ENCODE results near the gene MYL9. TPM values are rescaled to one million over a fixed set of nuclear protein-coding genes. Genes with fewer than 3 reads are reported as not detected.
"Not testable (repeated sequence)": the region's sequence is repeated elsewhere in the genome, so short reads cannot be mapped to it uniquely, and the experiment has no call there.

MYL9 gene
- polyA plus RNA-seq, 2 of the 4 experiments (the other 2 are of a cell fraction), result 2.2 to 29.5 TPM

DNA sequence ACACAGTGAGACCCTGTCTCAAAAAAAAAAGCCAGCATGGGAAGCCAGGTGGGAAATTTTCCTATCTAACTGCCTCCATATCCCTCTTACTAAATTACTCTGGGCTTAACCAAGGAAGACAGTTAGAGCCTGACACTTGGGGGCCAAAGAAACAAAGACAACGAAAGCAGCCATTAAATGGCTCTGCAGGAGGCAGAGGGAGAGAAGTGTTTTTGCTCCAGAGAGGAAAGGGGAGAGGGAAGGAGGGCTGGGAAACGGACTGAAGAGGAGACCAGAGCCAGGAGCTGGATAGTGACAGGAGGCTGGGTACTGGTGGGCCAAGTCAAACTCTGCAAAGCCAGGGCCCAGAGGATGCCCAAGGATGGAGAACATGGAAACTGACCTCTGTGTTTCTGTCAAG, 21.4 kb downstream of the MYL9 start (continued):
- TF ChIP-seq RAD21 (conservative IDR thresholded peaks at IDR 0.05 in 1 of 2, IDR thresholded peaks at IDR 0.05 in 1 of 2), result no peak

DNA sequence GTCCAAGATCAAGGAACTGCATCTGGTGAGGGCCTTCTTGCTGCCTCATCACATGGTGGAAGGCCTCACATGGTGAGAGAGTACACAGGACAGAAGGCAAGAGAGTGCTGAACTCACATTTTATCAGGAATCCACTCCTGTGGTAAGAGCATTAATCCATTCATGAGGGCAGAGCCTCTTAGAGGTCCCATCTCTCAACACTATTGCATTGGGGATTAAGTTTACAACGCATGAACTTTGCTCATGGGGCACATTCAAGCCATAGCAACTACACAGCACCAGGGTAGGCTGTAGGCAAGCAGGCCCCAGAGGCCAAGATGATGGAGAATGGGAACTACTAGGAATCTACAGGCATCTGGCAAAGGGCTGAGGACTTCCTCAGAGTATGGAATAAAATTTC, 22.1 kb downstream of the MYL9 start:
- no peak for FAIRE-seq
- Histone ChIP-seq H3K4me3 (no peak overlapping the region), H3K27ac (no peak overlapping the region), H3K4me1 (no peaks in the 10 kb centered on the region), H3K4me2 (no peak overlapping the region), H3K9me3 (peaks cover 12% of the 10 kb centered on the region; the same call in 1 of the 3 replicates)
- ATAC-seq, result no peak
- 28% methylated on average over 1 of the region's 1 CpG for WGBS (ENCODE audit: missing lambda C conversion rate)
- DNase-seq (ENCODE audit: low read depth in 1 of 2, low spot score in 1 of 2), result no peak
- ChIA-PET CTCF (no interaction called here), POLR2A (no interaction called here)
- TF ChIP-seq, protein P1, sequence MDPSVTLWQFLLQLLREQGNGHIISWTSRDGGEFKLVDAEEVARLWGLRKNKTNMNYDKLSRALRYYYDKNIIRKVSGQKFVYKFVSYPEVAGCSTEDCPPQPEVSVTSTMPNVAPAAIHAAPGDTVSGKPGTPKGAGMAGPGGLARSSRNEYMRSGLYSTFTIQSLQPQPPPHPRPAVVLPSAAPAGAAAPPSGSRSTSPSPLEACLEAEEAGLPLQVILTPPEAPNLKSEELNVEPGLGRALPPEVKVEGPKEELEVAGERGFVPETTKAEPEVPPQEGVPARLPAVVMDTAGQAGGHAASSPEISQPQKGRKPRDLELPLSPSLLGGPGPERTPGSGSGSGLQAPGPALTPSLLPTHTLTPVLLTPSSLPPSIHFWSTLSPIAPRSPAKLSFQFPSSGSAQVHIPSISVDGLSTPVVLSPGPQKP (IDR thresholded peaks at IDR 0.05; ENCODE audit: low read depth, low read length), result no peak
- TF ChIP-seq, protein P2, sequence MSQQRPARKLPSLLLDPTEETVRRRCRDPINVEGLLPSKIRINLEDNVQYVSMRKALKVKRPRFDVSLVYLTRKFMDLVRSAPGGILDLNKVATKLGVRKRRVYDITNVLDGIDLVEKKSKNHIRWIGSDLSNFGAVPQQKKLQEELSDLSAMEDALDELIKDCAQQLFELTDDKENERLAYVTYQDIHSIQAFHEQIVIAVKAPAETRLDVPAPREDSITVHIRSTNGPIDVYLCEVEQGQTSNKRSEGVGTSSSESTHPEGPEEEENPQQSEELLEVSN (IDR thresholded peaks at IDR 0.05; ENCODE audit: borderline replicate concordance, low read depth), result no peak
- no peak for TF ChIP-seq POLR2A (IDR thresholded peaks at IDR 0.05; ENCODE audit: low read length)
- TF ChIP-seq CHD2 (IDR thresholded peaks at IDR 0.05; ENCODE audit: low read length, partially characterized antibody), result no peak
- no peak for TF ChIP-seq ZSCAN20 (CRISPR knock-in tag; IDR thresholded peaks at IDR 0.05)
- TF ChIP-seq, protein P3, sequence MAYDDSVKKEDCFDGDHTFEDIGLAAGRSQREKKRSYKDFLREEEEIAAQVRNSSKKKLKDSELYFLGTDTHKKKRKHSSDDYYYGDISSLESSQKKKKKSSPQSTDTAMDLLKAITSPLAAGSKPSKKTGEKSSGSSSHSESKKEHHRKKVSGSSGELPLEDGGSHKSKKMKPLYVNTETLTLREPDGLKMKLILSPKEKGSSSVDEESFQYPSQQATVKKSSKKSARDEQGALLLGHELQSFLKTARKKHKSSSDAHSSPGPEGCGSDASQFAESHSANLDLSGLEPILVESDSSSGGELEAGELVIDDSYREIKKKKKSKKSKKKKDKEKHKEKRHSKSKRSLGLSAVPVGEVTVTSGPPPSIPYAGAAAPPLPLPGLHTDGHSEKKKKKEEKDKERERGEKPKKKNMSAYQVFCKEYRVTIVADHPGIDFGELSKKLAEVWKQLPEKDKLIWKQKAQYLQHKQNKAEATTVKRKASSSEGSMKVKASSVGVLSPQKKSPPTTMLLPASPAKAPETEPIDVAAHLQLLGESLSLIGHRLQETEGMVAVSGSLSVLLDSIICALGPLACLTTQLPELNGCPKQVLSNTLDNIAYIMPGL (CRISPR knock-in tag; IDR thresholded peaks at IDR 0.05; ENCODE audit: borderline replicate concordance), result no peak
- no peak for TF ChIP-seq ZC3H11A (IDR thresholded peaks at IDR 0.05)
- TF ChIP-seq MYC (IDR thresholded peaks at IDR 0.05; ENCODE audit: borderline replicate concordance, low read length), result no peak
- no peak for TF ChIP-seq BHLHE40 (IDR thresholded peaks at IDR 0.05; ENCODE audit: low read depth, low read length)
- no peak for TF ChIP-seq HOXB5 (CRISPR knock-in tag; IDR thresholded peaks at IDR 0.05)
- no peak for TF ChIP-seq TFCP2L1 (CRISPR knock-in tag; IDR thresholded peaks at IDR 0.05)

GRCh38 chr20:36564078-36564725, 22.9 kb downstream of the MYL9 start:
- not testable (repeated sequence) for ATAC-seq, H3K4me3 ChIP-seq

DNA sequence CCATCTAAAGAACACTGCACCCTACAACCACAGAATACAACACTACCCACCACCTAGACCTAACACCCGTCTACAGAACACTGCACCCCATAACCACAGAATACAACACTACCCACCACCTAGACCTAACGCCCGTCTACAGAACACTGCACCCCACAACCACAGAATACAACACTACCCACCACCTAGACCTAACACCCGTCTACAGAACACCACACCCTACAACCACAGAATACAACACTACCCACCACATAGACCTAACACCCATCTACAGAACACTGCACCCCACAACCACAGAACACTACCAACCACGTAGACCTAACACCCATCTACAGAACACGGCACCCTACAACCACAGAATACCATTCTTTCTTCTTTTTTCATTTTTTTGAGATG, 23.4 kb downstream of the MYL9 start:
- POLR2A ChIA-PET; H3K4me1 ChIP-seq; DNase-seq (ENCODE audit: low read depth in 1 of 2, low spot score in 1 of 2); H3K27ac ChIP-seq; H3K4me2 ChIP-seq; ATAC-seq; FAIRE-seq; H3K4me3 ChIP-seq: not testable (repeated sequence)
- CTCF ChIA-PET, result interaction anchor here (1.1 kb wide), 1 partner anchor 24 kb away, joined by 3 read pairs; no protein-coding TSS in a partner anchor
- 47% methylated on average over 6 of the region's 6 CpGs for WGBS (ENCODE audit: missing lambda C conversion rate)
- peaks cover 12% of the 10 kb centered on the region; the same call in 1 of the 3 replicates for H3K9me3 ChIP-seq

More at GRCh38 chr20:36564078-36564725, 22.9 kb downstream of the MYL9 start:
- H3K9me3 ChIP-seq, result peaks cover 12% of the 10 kb centered on the region; the same call in 1 of the 3 replicates
- FAIRE-seq; H3K27ac ChIP-seq; H3K4me1 ChIP-seq; POLR2A ChIA-PET; DNase-seq (ENCODE audit: low read depth in 1 of 2, low spot score in 1 of 2); H3K4me2 ChIP-seq; CTCF ChIA-PET: not testable (repeated sequence)
- WGBS (ENCODE audit: missing lambda C conversion rate), result 44% methylated on average over 11 of the region's 13 CpGs

GRCh38 chr20:36565520-36565919, 24.2 kb downstream of the MYL9 start:
- ChIA-PET CTCF (interaction anchor here (1.1 to 1.2 kb wide), 2 partner anchors 24 to 39 kb away, joined by 3 read pairs; no protein-coding TSS in a partner anchor), POLR2A (no interaction called here)
- H3K9me3 ChIP-seq, result peaks cover 12% of the 10 kb centered on the region; the same call in 1 of the 3 replicates
- WGBS (ENCODE audit: missing lambda C conversion rate), result 23% methylated on average over 3 of the region's 3 CpGs
- DNase-seq (ENCODE audit: low read depth in 1 of 2, low spot score in 1 of 2) (no peak), FAIRE-seq (no peak), ATAC-seq (no peak)
- no peak overlapping the region for H3K27ac ChIP-seq
- H3K4me3 ChIP-seq, result no peak overlapping the region
- no peaks in the 10 kb centered on the region for H3K4me1 ChIP-seq
- no peak for TF ChIP-seq PHF8 (IDR thresholded peaks at IDR 0.05; ENCODE audit: borderline replicate concordance, low read depth)
- no peak for TF ChIP-seq EP300 (IDR thresholded peaks at IDR 0.05)
- no peak for TF ChIP-seq RAD21 (conservative IDR thresholded peaks at IDR 0.05 in 1 of 2, IDR thresholded peaks at IDR 0.05 in 1 of 2)
- no peak for TF ChIP-seq KDM5A (IDR thresholded peaks at IDR 0.05)
- H3K4me2 ChIP-seq, result no peak overlapping the region

Data from A549 (cell line).